ENCODE data around the gene HTT.

Gene HTT

GRCh38 chr4:3179126-3179706, 104.7 kb downstream of the HTT start:
- no peak for TF ChIP-seq CTCF (IDR thresholded peaks at IDR 0.05; ENCODE audit: insufficient read depth, low read depth, low read length, missing control alignments)
- no peak for DNase-seq (ENCODE audit: low read depth)
- H3K4me3 ChIP-seq (ENCODE audit: low read depth, low read length): no peak overlapping the region

DNA sequence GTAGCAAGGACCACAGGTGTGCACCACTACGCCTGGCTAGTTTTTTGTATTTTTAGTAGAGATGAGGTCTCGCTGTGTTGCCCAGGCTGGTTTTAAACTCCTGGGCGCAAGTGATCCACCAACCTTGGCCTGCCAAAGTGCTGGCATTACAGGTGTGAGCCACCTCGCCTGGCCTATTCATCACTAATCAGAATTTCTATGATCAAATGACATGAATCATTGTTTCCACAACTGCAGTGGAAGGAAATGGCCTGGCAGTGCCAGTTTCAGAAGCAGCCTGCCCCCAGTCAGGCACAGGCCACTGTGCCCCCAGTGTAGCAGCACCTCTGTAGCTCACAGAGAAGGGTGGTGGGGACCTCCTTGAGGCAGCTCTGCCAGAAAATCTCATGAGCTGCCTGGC, 108.5 kb downstream of the HTT start:
- no peak for DNase-seq (ENCODE audit: low read depth)
- no peak overlapping the region for H3K4me3 ChIP-seq (ENCODE audit: low read depth, low read length)
- no peak for TF ChIP-seq CTCF (IDR thresholded peaks at IDR 0.05; ENCODE audit: insufficient read depth, low read depth, low read length, missing control alignments)

DNA sequence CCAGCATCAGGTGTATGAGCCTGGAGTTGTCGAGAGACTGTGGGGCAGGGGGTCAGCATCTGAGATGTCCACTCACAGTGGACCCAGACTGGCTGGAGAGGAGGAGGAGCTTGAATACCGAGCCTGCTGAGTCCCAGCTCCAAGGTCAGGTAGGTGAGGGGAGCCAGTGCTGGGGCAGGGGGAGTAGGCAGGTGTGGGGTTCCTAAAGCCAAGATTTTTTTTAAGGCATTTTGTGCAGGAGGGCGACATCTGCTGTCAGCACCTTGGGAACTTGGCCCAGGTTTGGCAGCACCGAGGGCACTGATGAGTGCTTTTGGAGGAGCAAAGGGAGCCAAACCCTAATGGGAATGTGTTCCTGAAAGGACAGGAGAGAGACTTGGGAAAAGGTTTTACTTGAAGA, 110.2 kb downstream of the HTT start:
- no peak for DNase-seq (ENCODE audit: low read depth)
- H3K4me3 ChIP-seq (ENCODE audit: low read depth, low read length): no peak overlapping the region
- no peak for TF ChIP-seq CTCF (IDR thresholded peaks at IDR 0.05; ENCODE audit: insufficient read depth, low read depth, low read length, missing control alignments)

DNA sequence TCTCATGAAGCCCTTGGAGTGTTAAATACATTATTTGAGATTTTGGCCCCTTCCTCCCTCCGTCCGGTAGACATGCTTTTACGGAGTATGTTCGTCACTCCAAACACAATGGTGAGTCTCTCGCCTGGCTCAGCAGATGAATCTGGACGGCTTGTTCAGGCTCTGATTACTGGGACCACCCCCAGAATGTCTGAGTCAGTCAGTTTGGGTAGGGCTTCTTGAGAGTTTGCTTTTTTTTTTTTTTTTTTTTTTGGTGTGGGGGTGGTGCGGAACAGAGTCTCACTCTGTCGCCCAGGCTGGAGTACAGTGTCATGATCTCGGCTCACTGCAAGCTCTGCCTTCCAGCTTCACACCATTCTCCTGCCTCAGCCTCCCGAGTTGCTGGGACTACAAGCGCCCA, 112.1 kb downstream of the HTT start:
- TF ChIP-seq CTCF (IDR thresholded peaks at IDR 0.05; ENCODE audit: insufficient read depth, low read depth, low read length, missing control alignments): no peak
- no peak for DNase-seq (ENCODE audit: low read depth)
- no peak overlapping the region for H3K4me3 ChIP-seq (ENCODE audit: low read depth, low read length)

- TF ChIP-seq CTCF (IDR thresholded peaks at IDR 0.05; ENCODE audit: insufficient read depth, low read depth, low read length, missing control alignments): no peak
- H3K4me3 ChIP-seq (ENCODE audit: low read depth, low read length): no peak overlapping the region
- no peak for DNase-seq (ENCODE audit: low read depth)
Observed at GRCh38 chr4:3188118-3188517, 113.6 kb downstream of the HTT start.

- TF ChIP-seq CTCF (IDR thresholded peaks at IDR 0.05; ENCODE audit: insufficient read depth, low read depth, low read length, missing control alignments): no peak
- no peak for DNase-seq (ENCODE audit: low read depth)
- no peak overlapping the region for H3K4me3 ChIP-seq (ENCODE audit: low read depth, low read length)
Observed at GRCh38 chr4:3189459-3189858, 115.0 kb downstream of the HTT start.

- no peak overlapping the region for H3K4me3 ChIP-seq (ENCODE audit: low read depth, low read length)
- no peak for DNase-seq (ENCODE audit: low read depth)
- TF ChIP-seq CTCF (IDR thresholded peaks at IDR 0.05; ENCODE audit: insufficient read depth, low read depth, low read length, missing control alignments): no peak
Observed at GRCh38 chr4:3190549-3190948, 116.1 kb downstream of the HTT start.
